Epithelial cell of prostate (primary cell): ENCODE data around the gene MTHFS.

Source experiments
- DNase-seq: peaks from one replicate; pipeline ENCODE4 v3.0.0-alpha.2; 2011; ENCODE audit warnings: low read depth, low spot score
- H3K27ac ChIP-seq: fragments of 450-650 bp; 2 replicates; pipeline ENCODE4 v1.5.1; 2017; ENCODE audit warnings: mild to moderate bottlenecking

The MTHFS gene

GRCh38 chr15:79824136-79824701 lies 72.6 kb downstream of the MTHFS start:
- no peak for DNase-seq
- H3K27ac ChIP-seq, result no peak overlapping the region

GRCh38 chr15:79820820-79821219 lies 76.0 kb downstream of the MTHFS start:
- DNase-seq, result no peak

GRCh38 chr15:79820176-79820575 lies 76.6 kb downstream of the MTHFS start:
- no peak for DNase-seq
- H3K27ac ChIP-seq, result no peak overlapping the region

More at GRCh38 chr15:79820820-79821219, 76.0 kb downstream of the MTHFS start:
- no peak overlapping the region for H3K27ac ChIP-seq

GRCh38 chr15:79816571-79816970 lies 80.2 kb downstream of the MTHFS start:
- no peak for DNase-seq
- H3K27ac ChIP-seq, result no peak overlapping the region

- no peak overlapping the region for H3K27ac ChIP-seq
Measured at GRCh38 chr15:79815468-79815867, 81.3 kb downstream of the MTHFS start.

GRCh38 chr15:79812541-79812940 lies 84.3 kb downstream of the MTHFS start:
- H3K27ac ChIP-seq, result no peak overlapping the region
- no peak for DNase-seq

More at GRCh38 chr15:79815468-79815867, 81.3 kb downstream of the MTHFS start:
- DNase-seq, result no peak

- DNase-seq, result no peak
- H3K27ac ChIP-seq, result no peak overlapping the region
Measured at GRCh38 chr15:79811406-79812405, 85.1 kb downstream of the MTHFS start.

- no peak for DNase-seq
- H3K27ac ChIP-seq, result no peak overlapping the region
Measured at GRCh38 chr15:79804838-79805237, 92.0 kb downstream of the MTHFS start.

GRCh38 chr15:79798311-79798710 lies 98.5 kb downstream of the MTHFS start:
- DNase-seq, result no peak

More at GRCh38 chr15:79798311-79798710, 98.5 kb downstream of the MTHFS start:
- H3K27ac ChIP-seq, result no peak overlapping the region
